Smooth muscle cell (in vitro differentiated cells): Measurements from ENCODE around the gene TMTC1. TPM values are rescaled to one million over a fixed set of nuclear protein-coding genes. Genes with fewer than 3 reads are reported as not detected.
A peak's percentile ranks its signal among the peaks of the same experiment; 100 is the strongest.

Source experiments
- DNase-seq: peaks from one replicate; lab custom pipeline; 2025; ENCODE audit not compliant: unreplicated experiment; lab: John Stamatoyannopoulos, UW
- H2AFZ ChIP-seq: fragments of 200-600 bp; sonication (generic); 2 replicates; pipeline ENCODE4 v1.6.0; 2016; ENCODE audit warnings: antibody characterized with exemption, low read depth, mild to moderate bottlenecking
- H3F3A ChIP-seq: fragments of 200-600 bp; sonication (generic); 2 replicates; pipeline ENCODE4 v1.6.0; 2017; ENCODE audit warnings: antibody characterized with exemption, low read depth
- H3K27ac ChIP-seq: fragments of 200-600 bp; sonication (generic); 2 replicates; pipeline ENCODE4 v1.5.1; 2016; ENCODE audit warnings: low read depth, mild to moderate bottlenecking
- H3K27me3 ChIP-seq: fragments of 200-600 bp; sonication (generic); 2 replicates; pipeline ENCODE4 v1.6.1; 2016; ENCODE audit warnings: low read depth, mild to moderate bottlenecking
- H3K36me3 ChIP-seq: fragments of 200-600 bp; sonication (generic); 2 replicates; pipeline ENCODE4 v1.5.1; 2016; ENCODE audit warnings: low read depth
- H3K4me1 ChIP-seq: fragments of 200-600 bp; sonication (generic); 2 replicates; pipeline ENCODE4 v1.5.1; 2016; ENCODE audit warnings: low read depth
- H3K4me2 ChIP-seq: fragments of 200-600 bp; sonication (generic); 2 replicates; pipeline ENCODE4 v1.6.0; 2016; ENCODE audit warnings: mild to moderate bottlenecking
- H3K4me3 ChIP-seq: fragments of 200-600 bp; sonication (generic); 2 replicates; pipeline ENCODE4 v1.5.1; 2016; ENCODE audit warnings: mild to moderate bottlenecking
- H3K79me2 ChIP-seq: fragments of 200-600 bp; sonication (generic); 2 replicates; pipeline ENCODE4 v1.6.0; 2016; ENCODE audit warnings: low read depth, mild to moderate bottlenecking
- H3K9ac ChIP-seq: fragments of 200-600 bp; sonication (generic); 2 replicates; pipeline ENCODE4 v1.6.0; 2016; ENCODE audit warnings: low read depth
- H3K9me3 ChIP-seq: fragments of 200-600 bp; sonication (generic); replicated peaks from 2 replicates; pipeline ENCODE4 v1.5.1; 2016; ENCODE audit warnings: low read depth
- H4K20me1 ChIP-seq: fragments of 200-600 bp; sonication (generic); 2 replicates; pipeline ENCODE4 v1.6.0; 2016; ENCODE audit warnings: low read depth
- CTCF ChIP-seq: fragments of 200-600 bp; sonication (generic); IDR thresholded peaks from 2 replicates; pipeline ENCODE4 v1.5.1; 2017; ENCODE audit warnings: borderline replicate concordance, mild to moderate bottlenecking, antibody characterized with exemption; ENCODE audit not compliant: insufficient read depth, poor library complexity, severe bottlenecking
- WGBS: methylation state at CpG from one replicate; pipeline ENCODE4 v1.1.7; 2016; ENCODE audit warnings: low lambda C conversion rate; 5-methylcytosine and 5-hydroxymethylcytosine counted together
- polyA plus RNA-seq: library from polyadenylated mRNA; unstranded; fragments of >200 nt; fragmentation: Nextera tagmentation; extraction: Ambion mirVana; gene quantifications from 2 replicates; pipeline ENCODE4 v1.2.1, GENCODE V29; 2016
- total RNA-seq: library from RNA; depleted of rRNA; stranded (reverse); fragments of >200 nt; gene quantifications from 2 replicates; pipeline ENCODE4 v1.2.3, GENCODE V29; 2014

The TMTC1 gene
- total RNA-seq (8.7 and 10.0 TPM in 2 replicates), polyA plus RNA-seq (3.4 and 3.5 TPM in 2 replicates)

- H3K27me3 ChIP-seq, result peaks cover 13% of the 10 kb centered on the region
- peak within 1 kb of the TSS; percentile 63 for H3K4me3 ChIP-seq
- no peaks in the 10 kb centered on the region for H4K20me1 ChIP-seq
- no peaks in the 10 kb centered on the region for H3K9me3 ChIP-seq
- WGBS, result 1% methylated on average over 39 of the region's 87 CpGs
- no peak for TF ChIP-seq CTCF
- H3F3A ChIP-seq, result no peaks in the 10 kb centered on the region
- peaks cover 5% of the 10 kb centered on the region for H3K36me3 ChIP-seq
- peaks cover 11% of the 10 kb centered on the region for H3K79me2 ChIP-seq
- H3K4me2 ChIP-seq, result peak within 1 kb of the TSS; percentile 87
- H3K4me1 ChIP-seq, result peaks cover 15% of the 10 kb centered on the region
- DNase-seq, result peak; percentile 61
- peak within 1 kb of the TSS; percentile 7 for H3K9ac ChIP-seq
- H3K27ac ChIP-seq, result peak within 1 kb of the TSS; percentile 31
- peak within 1 kb of the TSS; percentile 87 for H2AFZ ChIP-seq
Measured at GRCh38 chr12:29783773-29784666, at the start of gene TMTC1. Gene TMTC1 (minus strand): TSS chr12:29783942. CDS start chr12:29783751, 191 bp downstream.

GRCh38 chr12:29831173-29831572 lies 47.4 kb upstream of the TMTC1 start:
- H3K4me3 ChIP-seq, result no peak overlapping the region
- H3K36me3 ChIP-seq, result no peaks in the 10 kb centered on the region
- H3F3A ChIP-seq, result no peaks in the 10 kb centered on the region
- no peak overlapping the region for H2AFZ ChIP-seq
- no peaks in the 10 kb centered on the region for H3K4me1 ChIP-seq
- H3K79me2 ChIP-seq, result no peaks in the 10 kb centered on the region
- H3K4me2 ChIP-seq, result no peak overlapping the region
- no peaks in the 10 kb centered on the region for H4K20me1 ChIP-seq
- no peak overlapping the region for H3K9ac ChIP-seq
- H3K27me3 ChIP-seq, result no peaks in the 10 kb centered on the region
- no peak for DNase-seq
- no peak for TF ChIP-seq CTCF
- no peak overlapping the region for H3K27ac ChIP-seq
- H3K9me3 ChIP-seq, result no peaks in the 10 kb centered on the region
- WGBS, result 91% methylated on average over 3 of the region's 3 CpGs

GRCh38 chr12:29830391-29830790 lies 46.6 kb upstream of the TMTC1 start:
- H3K4me2 ChIP-seq, result no peak overlapping the region
- no peak for DNase-seq
- H3K4me1 ChIP-seq, result no peaks in the 10 kb centered on the region

More at GRCh38 chr12:29830391-29830790, 46.6 kb upstream of the TMTC1 start:
- Histone ChIP-seq H3K4me3 (no peak overlapping the region), H3F3A (no peaks in the 10 kb centered on the region), H3K27me3 (peaks cover under 1% of the 10 kb centered on the region), H3K36me3 (no peaks in the 10 kb centered on the region), H3K9me3 (no peaks in the 10 kb centered on the region), H2AFZ (no peak overlapping the region), H3K9ac (no peak overlapping the region), H3K79me2 (no peaks in the 10 kb centered on the region), H3K27ac (no peak overlapping the region), H4K20me1 (no peaks in the 10 kb centered on the region)
- no peak for TF ChIP-seq CTCF
- WGBS, result 89% methylated on average over 1 of the region's 1 CpG
